ENCODE data around the gene OTUD4. TPM values are rescaled to one million over a fixed set of nuclear protein-coding genes. Genes with fewer than 3 reads are reported as not detected.
A peak's percentile ranks its signal among the peaks of the same experiment; 100 is the strongest.

OTUD4 gene
- total and polyA plus RNA-seq, 4 donors = 23.1 to 40.3 (median 26.0) TPM

GRCh38 chr4:145170223-145170622, 10.2 kb downstream of the OTUD4 start:
- Histone ChIP-seq H3K4me3 (ENCODE audit: low read depth, low read length) (no peak overlapping the region), H3K4me1 (ENCODE audit: control insufficient read depth, insufficient read depth, low read length) (no peaks in the 10 kb centered on the region), H3K27me3 (ENCODE audit: control insufficient read depth, insufficient read depth, low read length) (no peaks in the 10 kb centered on the region), H3K27ac (ENCODE audit: low read depth, low read length) (no peak overlapping the region), H3K9me3 (ENCODE audit: control insufficient read depth, insufficient read depth, low read length) (no peaks in the 10 kb centered on the region), H3K36me3 (ENCODE audit: control insufficient read depth, insufficient read depth, low read length) (peaks cover 21% of the 10 kb centered on the region)
- DNase-seq (ENCODE audit: low read depth in 4 of 6, low spot score in 6 of 6) = no peak
- WGBS (ENCODE audit: insufficient coverage) = 100% methylated on average over 1 of the region's 1 CpG

GRCh38 chr4:145168581-145169187, 11.7 kb downstream of the OTUD4 start:
- H3K36me3 ChIP-seq (ENCODE audit: control insufficient read depth, insufficient read depth, low read length) = peaks cover 16% of the 10 kb centered on the region
- no peak for DNase-seq (ENCODE audit: low read depth in 4 of 6, low spot score in 6 of 6)
- no peaks in the 10 kb centered on the region for H3K9me3 ChIP-seq (ENCODE audit: control insufficient read depth, insufficient read depth, low read length)
- no peaks in the 10 kb centered on the region for H3K27me3 ChIP-seq (ENCODE audit: control insufficient read depth, insufficient read depth, low read length)
- 83% methylated on average over 1 of the region's 2 CpGs for WGBS (ENCODE audit: insufficient coverage)
- no peak overlapping the region for H3K4me3 ChIP-seq (ENCODE audit: low read depth, low read length)
- no peak overlapping the region for H3K27ac ChIP-seq (ENCODE audit: low read depth, low read length)
- H3K4me1 ChIP-seq (ENCODE audit: control insufficient read depth, insufficient read depth, low read length) = no peaks in the 10 kb centered on the region

GRCh38 chr4:145167887-145168286, 12.5 kb downstream of the OTUD4 start:
- H3K9me3 ChIP-seq (ENCODE audit: control insufficient read depth, insufficient read depth, low read length) = no peaks in the 10 kb centered on the region
- no CpG with 5 or more reads among the region's 2 CpGs for WGBS (ENCODE audit: insufficient coverage)
- no peak overlapping the region for H3K4me3 ChIP-seq (ENCODE audit: low read depth, low read length)
- H3K4me1 ChIP-seq (ENCODE audit: control insufficient read depth, insufficient read depth, low read length) = no peaks in the 10 kb centered on the region
- no peaks in the 10 kb centered on the region for H3K27me3 ChIP-seq (ENCODE audit: control insufficient read depth, insufficient read depth, low read length)
- no peak for DNase-seq (ENCODE audit: low read depth in 4 of 6, low spot score in 6 of 6)
- H3K27ac ChIP-seq (ENCODE audit: low read depth, low read length) = no peak overlapping the region
- H3K36me3 ChIP-seq (ENCODE audit: control insufficient read depth, insufficient read depth, low read length) = peaks cover 11% of the 10 kb centered on the region

GRCh38 chr4:145161549-145161948, 18.8 kb downstream of the OTUD4 start:
- WGBS (ENCODE audit: insufficient coverage) = no CpG with 5 or more reads among the region's 2 CpGs
- Histone ChIP-seq H3K4me1 (ENCODE audit: control insufficient read depth, insufficient read depth, low read length) (no peaks in the 10 kb centered on the region), H3K9me3 (ENCODE audit: control insufficient read depth, insufficient read depth, low read length) (no peaks in the 10 kb centered on the region), H3K36me3 (ENCODE audit: control insufficient read depth, insufficient read depth, low read length) (peaks cover 21% of the 10 kb centered on the region), H3K4me3 (ENCODE audit: low read depth, low read length) (no peak overlapping the region), H3K27me3 (ENCODE audit: control insufficient read depth, insufficient read depth, low read length) (no peaks in the 10 kb centered on the region), H3K27ac (ENCODE audit: low read depth, low read length) (no peak overlapping the region)
- DNase-seq (ENCODE audit: low read depth in 4 of 6, low spot score in 6 of 6) = no peak

- no peak overlapping the region for H3K4me3 ChIP-seq (ENCODE audit: low read depth, low read length)
- H3K27me3 ChIP-seq (ENCODE audit: control insufficient read depth, insufficient read depth, low read length) = no peaks in the 10 kb centered on the region
- WGBS (ENCODE audit: insufficient coverage) = no CpG with 5 or more reads among the region's 2 CpGs
- H3K4me1 ChIP-seq (ENCODE audit: control insufficient read depth, insufficient read depth, low read length) = no peaks in the 10 kb centered on the region
- no peak for DNase-seq (ENCODE audit: low read depth in 4 of 6, low spot score in 6 of 6)
- H3K9me3 ChIP-seq (ENCODE audit: control insufficient read depth, insufficient read depth, low read length) = no peaks in the 10 kb centered on the region
- no peak overlapping the region for H3K27ac ChIP-seq (ENCODE audit: low read depth, low read length)
- H3K36me3 ChIP-seq (ENCODE audit: control insufficient read depth, insufficient read depth, low read length) = peaks cover 21% of the 10 kb centered on the region
Measured at GRCh38 chr4:145156986-145157385, 23.4 kb downstream of the OTUD4 start.

- no CpG with 5 or more reads among the region's 2 CpGs for WGBS (ENCODE audit: insufficient coverage)
- H3K9me3 ChIP-seq (ENCODE audit: control insufficient read depth, insufficient read depth, low read length) = no peaks in the 10 kb centered on the region
- H3K4me1 ChIP-seq (ENCODE audit: control insufficient read depth, insufficient read depth, low read length) = no peaks in the 10 kb centered on the region
- H3K27me3 ChIP-seq (ENCODE audit: control insufficient read depth, insufficient read depth, low read length) = no peaks in the 10 kb centered on the region
- H3K27ac ChIP-seq (ENCODE audit: low read depth, low read length) = no peak overlapping the region
- H3K4me3 ChIP-seq (ENCODE audit: low read depth, low read length) = no peak overlapping the region
- peaks cover 12% of the 10 kb centered on the region for H3K36me3 ChIP-seq (ENCODE audit: control insufficient read depth, insufficient read depth, low read length)
- no peak for DNase-seq (ENCODE audit: low read depth in 4 of 6, low spot score in 6 of 6)
Measured at GRCh38 chr4:145155268-145155870, 25.0 kb downstream of the OTUD4 start.

- Histone ChIP-seq H3K4me3 (ENCODE audit: low read depth, low read length) (no peak overlapping the region), H3K9me3 (ENCODE audit: control insufficient read depth, insufficient read depth, low read length) (no peaks in the 10 kb centered on the region), H3K36me3 (ENCODE audit: control insufficient read depth, insufficient read depth, low read length) (peaks cover 12% of the 10 kb centered on the region), H3K27me3 (ENCODE audit: control insufficient read depth, insufficient read depth, low read length) (no peaks in the 10 kb centered on the region), H3K27ac (ENCODE audit: low read depth, low read length) (no peak overlapping the region), H3K4me1 (ENCODE audit: control insufficient read depth, insufficient read depth, low read length) (no peaks in the 10 kb centered on the region)
- no CpG with 5 or more reads among the region's 1 CpG for WGBS (ENCODE audit: insufficient coverage)
- DNase-seq (ENCODE audit: low read depth in 4 of 6, low spot score in 6 of 6) = peak in 2 of 6 donors; percentile 46 to 64
Measured at GRCh38 chr4:145154573-145154972, 25.8 kb downstream of the OTUD4 start.

GRCh38 chr4:145153904-145154298, 26.5 kb downstream of the OTUD4 start:
- DNase-seq (ENCODE audit: low read depth in 4 of 6, low spot score in 6 of 6) = no peak
- H3K27ac ChIP-seq (ENCODE audit: low read depth, low read length) = no peak overlapping the region
- no peaks in the 10 kb centered on the region for H3K4me1 ChIP-seq (ENCODE audit: control insufficient read depth, insufficient read depth, low read length)
- no peaks in the 10 kb centered on the region for H3K27me3 ChIP-seq (ENCODE audit: control insufficient read depth, insufficient read depth, low read length)
- no peaks in the 10 kb centered on the region for H3K9me3 ChIP-seq (ENCODE audit: control insufficient read depth, insufficient read depth, low read length)
- H3K36me3 ChIP-seq (ENCODE audit: control insufficient read depth, insufficient read depth, low read length) = peaks cover 12% of the 10 kb centered on the region
- no peak overlapping the region for H3K4me3 ChIP-seq (ENCODE audit: low read depth, low read length)
- no CpG with 5 or more reads among the region's 1 CpG for WGBS (ENCODE audit: insufficient coverage)

GRCh38 chr4:145153181-145153903, 27.0 kb downstream of the OTUD4 start:
- WGBS (ENCODE audit: insufficient coverage) = no CpG with 5 or more reads among the region's 2 CpGs
- Histone ChIP-seq H3K36me3 (ENCODE audit: control insufficient read depth, insufficient read depth, low read length) (peaks cover 12% of the 10 kb centered on the region), H3K27ac (ENCODE audit: low read depth, low read length) (no peak overlapping the region)

GRCh38 chr4:145148980-145149379, 31.4 kb downstream of the OTUD4 start:
- no peak overlapping the region for H3K4me3 ChIP-seq (ENCODE audit: low read depth, low read length)
- H3K36me3 ChIP-seq (ENCODE audit: control insufficient read depth, insufficient read depth, low read length) = peaks cover 19% of the 10 kb centered on the region
- H3K27me3 ChIP-seq (ENCODE audit: control insufficient read depth, insufficient read depth, low read length) = no peaks in the 10 kb centered on the region
- no peak overlapping the region for H3K27ac ChIP-seq (ENCODE audit: low read depth, low read length)
- WGBS (ENCODE audit: insufficient coverage) = 100% methylated on average over 2 of the region's 3 CpGs
- DNase-seq (ENCODE audit: low read depth in 4 of 6, low spot score in 6 of 6) = no peak
- no peaks in the 10 kb centered on the region for H3K4me1 ChIP-seq (ENCODE audit: control insufficient read depth, insufficient read depth, low read length)
- no peaks in the 10 kb centered on the region for H3K9me3 ChIP-seq (ENCODE audit: control insufficient read depth, insufficient read depth, low read length)

More at GRCh38 chr4:145153181-145153903, 27.0 kb downstream of the OTUD4 start:
- no peaks in the 10 kb centered on the region for H3K4me1 ChIP-seq (ENCODE audit: control insufficient read depth, insufficient read depth, low read length)
- H3K4me3 ChIP-seq (ENCODE audit: low read depth, low read length) = no peak overlapping the region
- H3K9me3 ChIP-seq (ENCODE audit: control insufficient read depth, insufficient read depth, low read length) = no peaks in the 10 kb centered on the region
- no peak for DNase-seq (ENCODE audit: low read depth in 4 of 6, low spot score in 6 of 6)
- H3K27me3 ChIP-seq (ENCODE audit: control insufficient read depth, insufficient read depth, low read length) = no peaks in the 10 kb centered on the region

Data from spinal cord (tissue), 10 donors.